GM18858 (cell line): Measurements from ENCODE around the gene SCG3.

Experiments used
- ATAC-seq: cut with Tn5 transposase; IDR thresholded peaks from one replicate; pipeline ENCODE4 v1.9.1; 2021; ENCODE audit not compliant: unreplicated experiment

The SCG3 gene

DNA sequence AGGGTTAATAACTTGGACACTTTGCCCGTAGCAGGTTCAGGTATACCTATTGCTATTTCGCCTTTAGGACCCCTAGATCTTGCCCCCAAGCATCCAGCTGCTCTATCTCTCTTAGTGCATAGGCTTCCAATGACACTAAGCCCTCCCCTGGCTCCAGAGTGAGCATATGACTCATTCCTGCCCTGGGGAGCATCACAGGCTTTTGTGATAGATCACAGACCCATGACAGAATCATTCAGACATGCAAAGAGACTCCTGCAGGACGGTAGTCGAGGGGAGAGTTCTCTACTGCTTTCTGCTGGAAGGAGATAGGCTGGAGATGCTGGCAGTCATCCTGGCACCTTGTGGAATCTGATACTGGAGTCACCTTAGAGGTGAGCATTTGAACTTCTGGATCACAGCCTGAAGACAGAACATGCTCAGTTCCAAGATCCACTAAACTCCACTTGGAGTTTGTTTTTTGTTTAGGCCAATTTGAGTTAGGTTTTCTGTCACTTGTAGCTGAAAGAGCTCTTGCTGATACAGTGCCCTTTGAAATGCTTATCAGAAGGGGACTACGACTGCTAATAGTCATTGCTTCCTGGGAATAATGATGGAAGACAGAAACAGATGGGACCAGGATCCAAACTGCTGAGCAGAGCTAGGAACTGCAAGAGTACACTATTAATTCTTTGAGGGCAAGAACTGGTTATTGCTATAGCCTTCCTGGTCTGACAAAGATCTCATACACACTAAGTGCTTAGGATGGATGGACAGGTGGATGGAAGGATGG, 45.2 kb downstream of the SCG3 start:
- peak; percentile 88 for ATAC-seq

- ATAC-seq, result no peak
Measured at GRCh38 chr15:51727141-51727897, 46.0 kb downstream of the SCG3 start.

DNA sequence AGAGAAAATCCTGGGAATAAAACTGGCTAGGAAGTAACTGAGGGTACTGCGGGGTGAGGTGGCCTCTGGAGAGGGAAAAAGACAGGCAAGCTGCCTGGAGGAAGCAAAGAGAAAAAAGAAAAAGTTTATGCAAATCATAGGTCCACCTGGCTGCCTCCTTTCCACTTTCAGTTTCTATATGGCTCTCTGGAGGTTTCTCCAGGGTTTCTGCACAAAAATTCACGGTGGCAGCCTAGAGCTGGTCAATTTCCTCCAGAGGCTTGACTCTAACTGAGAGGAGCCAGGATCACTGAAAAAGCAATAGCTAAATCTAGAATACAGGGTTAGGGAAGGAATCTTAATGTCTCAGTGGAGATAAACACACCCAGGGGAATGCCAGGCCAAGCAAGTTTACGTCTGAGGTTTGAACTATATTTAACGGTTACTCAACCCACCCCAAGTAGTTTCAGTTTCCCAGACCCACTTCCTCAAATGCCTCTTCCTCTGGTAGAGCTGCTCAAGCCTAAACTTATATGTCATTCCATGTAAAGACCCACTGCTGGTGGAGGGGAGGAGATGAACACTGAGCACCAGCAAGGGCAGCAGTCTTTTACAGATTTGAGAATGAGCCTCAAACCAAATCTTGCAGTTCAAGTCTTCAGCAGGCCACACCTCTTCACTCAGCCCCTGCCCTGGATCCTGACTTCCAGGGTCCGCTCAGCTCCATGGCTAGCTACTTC, 50.4 kb downstream of the SCG3 start:
- ATAC-seq, result peak; percentile 58

DNA sequence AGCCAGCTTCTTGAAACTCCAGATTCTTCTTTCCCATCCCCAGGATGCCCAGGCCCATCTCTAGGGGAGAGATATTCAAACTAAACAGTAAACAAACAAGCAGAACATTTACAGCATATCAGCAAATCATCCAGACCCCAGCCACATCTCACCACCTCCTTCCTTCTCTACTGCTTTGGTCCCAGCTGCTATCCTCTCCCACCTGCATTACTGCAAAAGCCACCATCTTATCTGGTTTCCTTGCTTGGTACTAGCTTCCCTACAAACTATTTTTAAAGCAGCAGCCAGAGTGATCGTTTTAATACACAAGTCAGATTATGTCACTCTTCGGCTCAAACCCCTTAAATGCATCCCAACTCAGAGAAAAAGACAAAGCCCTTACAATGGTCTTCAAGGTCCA, 51.3 kb downstream of the SCG3 start:
- no peak for ATAC-seq

GRCh38 chr15:51735228-51736010, 54.1 kb downstream of the SCG3 start:
- no peak for ATAC-seq

DNA sequence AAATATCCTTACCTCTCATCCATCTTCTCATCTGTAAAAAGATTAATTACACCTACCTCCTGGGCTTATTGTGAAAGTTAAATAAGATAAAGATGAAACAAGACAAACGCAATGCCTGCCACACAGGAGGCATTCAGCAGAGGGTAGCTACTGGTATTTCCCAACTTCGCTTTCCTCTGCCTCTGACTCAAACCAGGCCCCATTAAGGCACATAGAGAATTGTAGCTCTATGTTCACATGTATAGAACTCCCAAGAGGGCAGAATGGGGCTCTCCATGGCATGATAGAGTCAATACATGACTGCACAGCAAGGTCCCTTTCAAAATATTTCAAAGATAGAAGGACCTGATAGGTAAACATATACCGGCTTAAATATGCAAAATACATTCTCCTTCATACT, 54.8 kb downstream of the SCG3 start:
- ATAC-seq, result peak; percentile 23

- no peak for ATAC-seq
Measured at GRCh38 chr15:51736751-51737521, 55.6 kb downstream of the SCG3 start.

- ATAC-seq, result no peak
Measured at GRCh38 chr15:51737522-51738305, 56.4 kb downstream of the SCG3 start, which contains the start of gene LYSMD2. Gene LYSMD2, minus strand, starts transcription at chr15:51737655. Its CDS starts 33 bp downstream, at chr15:51737622.

GRCh38 chr15:51738553-51738952, 57.2 kb downstream of the SCG3 start:
- no peak for ATAC-seq

- no peak for ATAC-seq
Measured at GRCh38 chr15:51739061-51739712, 57.9 kb downstream of the SCG3 start.

- ATAC-seq, result no peak
Measured at GRCh38 chr15:51749307-51749706, 68.0 kb downstream of the SCG3 start.

DNA sequence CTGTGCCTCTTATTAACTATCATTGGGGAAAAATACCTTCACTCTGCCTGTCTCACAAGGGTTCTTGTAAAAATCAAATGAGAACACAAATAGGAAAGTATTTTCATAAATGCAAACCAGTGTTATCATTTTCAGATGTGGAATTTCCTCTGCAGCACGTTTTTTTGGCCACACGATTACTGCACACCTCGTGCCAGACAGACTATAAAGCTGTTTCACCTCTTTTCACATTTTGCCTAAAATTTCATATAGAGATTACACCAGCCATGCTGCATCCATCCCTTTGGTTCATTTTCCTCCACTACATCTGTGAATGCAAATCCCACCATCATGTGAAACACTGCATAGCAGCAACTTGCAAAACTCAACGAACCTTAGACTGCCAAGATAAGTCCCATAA, 68.9 kb downstream of the SCG3 start:
- no peak for ATAC-seq

GRCh38 chr15:51750792-51751696, 69.7 kb downstream of the SCG3 start, which contains the start of gene TMOD2:
Gene TMOD2, plus strand, starts transcription at chr15:51751597. Its CDS starts 14,845 bp downstream, at chr15:51766442.
- peak; percentile 52 for ATAC-seq

DNA sequence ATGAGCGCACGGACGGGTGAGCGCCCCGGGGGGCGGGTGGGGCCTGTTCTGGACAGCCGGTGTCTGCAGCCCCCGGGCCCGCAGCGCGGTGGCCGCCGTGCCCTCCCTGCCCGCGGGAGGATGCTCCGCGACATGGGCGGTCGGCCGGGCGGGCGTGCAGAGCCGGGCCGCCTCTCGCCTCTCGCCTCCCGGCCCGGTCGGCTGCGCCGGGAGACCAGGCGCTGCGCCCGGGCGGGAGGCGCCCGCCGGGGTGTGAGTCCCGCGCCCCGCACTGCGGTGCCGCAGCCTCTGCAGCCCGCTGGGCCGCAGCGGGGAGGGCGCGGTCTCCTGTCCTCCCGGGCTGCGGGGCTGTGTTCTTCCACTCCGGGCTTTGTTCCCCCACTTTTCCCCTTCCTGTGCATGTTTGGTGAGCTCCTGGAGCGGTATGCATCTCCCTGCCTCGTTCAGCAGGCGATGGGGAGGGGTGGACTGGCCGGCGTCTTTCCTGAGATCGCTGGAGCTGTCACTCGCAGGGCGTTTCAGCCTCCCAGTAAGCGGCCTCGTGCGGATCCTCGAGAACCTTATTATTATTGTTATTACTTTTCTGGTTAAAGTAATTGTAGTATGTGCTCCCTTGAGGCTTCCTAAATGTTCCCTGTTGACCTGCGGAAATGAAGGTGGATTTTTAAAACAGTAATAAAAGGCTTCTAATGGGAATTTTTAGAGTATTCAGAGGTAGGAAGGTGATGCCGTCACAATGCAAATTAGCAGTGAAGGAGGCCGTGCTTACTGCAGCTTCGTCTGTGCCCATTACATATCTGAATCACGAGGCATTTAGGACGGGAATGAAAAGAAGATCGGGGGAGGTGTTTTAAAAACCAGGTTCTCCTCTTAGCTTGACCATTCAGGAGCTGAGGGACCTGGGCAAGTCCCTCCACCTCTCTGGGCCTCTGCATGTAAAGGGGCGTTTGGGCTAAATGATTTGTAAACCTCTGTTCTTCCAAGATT, 70.7 kb downstream of the SCG3 start:
- ATAC-seq, result peak; percentile 27

DNA sequence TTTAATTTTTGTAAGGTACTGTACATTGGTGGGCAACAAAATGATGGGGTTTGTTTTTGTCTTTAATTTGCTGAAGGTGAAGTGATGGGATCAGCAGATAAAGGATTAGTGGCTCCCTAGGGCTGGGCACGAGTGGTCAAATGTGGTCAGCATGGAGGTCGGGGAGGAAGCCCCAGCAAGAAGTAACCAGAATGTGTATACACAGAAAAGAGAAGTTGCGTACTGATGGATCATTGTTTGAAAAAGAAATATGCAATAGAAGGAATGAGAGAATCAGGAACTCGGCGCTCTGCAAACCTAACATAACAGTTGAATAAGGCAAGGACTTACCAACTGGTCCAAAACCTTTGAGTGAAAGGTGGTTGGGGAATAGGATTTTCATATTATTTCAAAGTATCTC, 71.6 kb downstream of the SCG3 start:
- ATAC-seq, result no peak

GRCh38 chr15:51754267-51754666, 73.0 kb downstream of the SCG3 start:
- ATAC-seq, result no peak
